Measurements from ENCODE around the gene ITGA6.

DNA sequence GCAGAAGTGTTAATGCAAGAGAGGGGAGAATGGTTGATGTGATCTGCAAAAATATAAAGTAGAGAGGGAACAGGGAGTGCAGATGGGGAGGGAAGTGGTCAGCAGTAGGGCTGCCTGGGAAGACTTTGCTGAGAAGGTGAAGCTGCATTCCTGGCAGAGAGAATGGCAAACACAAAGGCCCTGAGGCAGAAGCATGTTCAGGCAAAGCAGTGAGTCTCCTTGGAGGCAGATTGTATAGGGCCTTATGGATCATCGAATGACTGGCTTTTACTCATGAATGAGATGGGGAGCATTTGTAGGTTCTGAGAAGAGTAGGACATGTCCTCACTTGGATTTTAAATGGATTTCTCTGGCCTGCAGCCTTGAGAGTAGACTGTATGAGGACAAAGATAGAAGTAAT is 9.5 kb downstream of the ITGA6 start:
- TF ChIP-seq POLR2A (IDR thresholded peaks at IDR 0.05; ENCODE audit: low read depth): no peak
- TF ChIP-seq, protein P1, sequence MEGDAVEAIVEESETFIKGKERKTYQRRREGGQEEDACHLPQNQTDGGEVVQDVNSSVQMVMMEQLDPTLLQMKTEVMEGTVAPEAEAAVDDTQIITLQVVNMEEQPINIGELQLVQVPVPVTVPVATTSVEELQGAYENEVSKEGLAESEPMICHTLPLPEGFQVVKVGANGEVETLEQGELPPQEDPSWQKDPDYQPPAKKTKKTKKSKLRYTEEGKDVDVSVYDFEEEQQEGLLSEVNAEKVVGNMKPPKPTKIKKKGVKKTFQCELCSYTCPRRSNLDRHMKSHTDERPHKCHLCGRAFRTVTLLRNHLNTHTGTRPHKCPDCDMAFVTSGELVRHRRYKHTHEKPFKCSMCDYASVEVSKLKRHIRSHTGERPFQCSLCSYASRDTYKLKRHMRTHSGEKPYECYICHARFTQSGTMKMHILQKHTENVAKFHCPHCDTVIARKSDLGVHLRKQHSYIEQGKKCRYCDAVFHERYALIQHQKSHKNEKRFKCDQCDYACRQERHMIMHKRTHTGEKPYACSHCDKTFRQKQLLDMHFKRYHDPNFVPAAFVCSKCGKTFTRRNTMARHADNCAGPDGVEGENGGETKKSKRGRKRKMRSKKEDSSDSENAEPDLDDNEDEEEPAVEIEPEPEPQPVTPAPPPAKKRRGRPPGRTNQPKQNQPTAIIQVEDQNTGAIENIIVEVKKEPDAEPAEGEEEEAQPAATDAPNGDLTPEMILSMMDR (IDR thresholded peaks at IDR 0.05): no peak
